GM12801 (cell line): ENCODE results near the gene CRYL1.

Experiments used
- TF ChIP-seq, protein P1 (sequence below): IDR thresholded peaks from one replicate; pipeline ENCODE4 v1.5.1; 2011; ENCODE audit warnings: control low read depth; ENCODE audit not compliant: insufficient read length; ENCODE audit errors: extremely low read depth

CRYL1 gene

DNA sequence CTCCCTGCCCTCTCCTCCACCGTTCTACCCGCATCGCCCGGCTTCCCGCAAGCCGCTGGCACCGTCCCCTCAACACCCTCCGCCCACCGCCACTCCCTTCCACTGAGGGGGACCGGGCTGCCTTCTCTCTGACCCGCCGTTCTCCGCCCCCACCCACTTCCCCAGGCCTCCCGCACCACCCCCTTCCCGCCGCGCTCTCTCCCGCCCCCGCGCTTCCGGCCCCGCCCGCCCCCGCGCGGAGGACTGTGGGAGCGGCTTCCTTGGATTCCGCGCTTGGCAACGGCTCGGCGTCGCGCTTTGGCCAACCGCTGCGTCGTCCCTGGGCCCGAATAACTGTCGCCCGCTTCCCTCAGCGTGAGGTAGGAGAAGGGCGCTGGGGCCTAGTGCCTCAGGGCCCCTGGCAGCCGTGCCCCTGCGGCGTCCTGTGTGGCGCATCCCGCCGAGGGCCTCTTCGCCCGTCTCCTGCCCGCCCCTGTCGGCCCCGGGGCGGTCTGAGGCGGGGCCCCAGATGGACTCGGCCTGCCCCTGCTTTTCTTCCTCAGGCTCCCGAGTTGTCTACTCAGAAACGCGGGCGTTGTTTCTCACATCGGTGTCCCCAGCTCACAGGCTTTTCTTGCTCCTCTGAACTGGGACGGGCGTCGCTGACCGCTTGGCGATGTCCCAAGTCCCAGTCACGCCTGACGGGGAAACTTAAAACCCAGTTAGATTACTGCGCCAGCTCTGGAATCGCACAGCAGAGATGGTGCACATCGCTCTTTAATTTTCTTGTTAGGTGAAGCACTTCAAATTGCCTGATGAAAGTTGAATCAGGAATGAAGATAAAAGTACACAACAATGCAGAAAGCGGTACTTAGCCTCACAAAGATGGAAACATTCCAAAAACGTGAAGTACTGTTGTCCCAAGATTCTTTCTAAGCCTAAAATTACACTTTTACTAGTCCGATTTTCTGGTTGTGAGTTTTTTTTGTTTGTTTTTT lies 41.5 kb upstream of the CRYL1 start, which contains the start of gene IFT88:
Gene IFT88 (plus strand): TSS at position 260 of the 977 bp plus-strand sequence. CDS start 7,229 bp downstream, outside the sequence.
- TF ChIP-seq, protein P1, sequence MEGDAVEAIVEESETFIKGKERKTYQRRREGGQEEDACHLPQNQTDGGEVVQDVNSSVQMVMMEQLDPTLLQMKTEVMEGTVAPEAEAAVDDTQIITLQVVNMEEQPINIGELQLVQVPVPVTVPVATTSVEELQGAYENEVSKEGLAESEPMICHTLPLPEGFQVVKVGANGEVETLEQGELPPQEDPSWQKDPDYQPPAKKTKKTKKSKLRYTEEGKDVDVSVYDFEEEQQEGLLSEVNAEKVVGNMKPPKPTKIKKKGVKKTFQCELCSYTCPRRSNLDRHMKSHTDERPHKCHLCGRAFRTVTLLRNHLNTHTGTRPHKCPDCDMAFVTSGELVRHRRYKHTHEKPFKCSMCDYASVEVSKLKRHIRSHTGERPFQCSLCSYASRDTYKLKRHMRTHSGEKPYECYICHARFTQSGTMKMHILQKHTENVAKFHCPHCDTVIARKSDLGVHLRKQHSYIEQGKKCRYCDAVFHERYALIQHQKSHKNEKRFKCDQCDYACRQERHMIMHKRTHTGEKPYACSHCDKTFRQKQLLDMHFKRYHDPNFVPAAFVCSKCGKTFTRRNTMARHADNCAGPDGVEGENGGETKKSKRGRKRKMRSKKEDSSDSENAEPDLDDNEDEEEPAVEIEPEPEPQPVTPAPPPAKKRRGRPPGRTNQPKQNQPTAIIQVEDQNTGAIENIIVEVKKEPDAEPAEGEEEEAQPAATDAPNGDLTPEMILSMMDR = no peak

DNA sequence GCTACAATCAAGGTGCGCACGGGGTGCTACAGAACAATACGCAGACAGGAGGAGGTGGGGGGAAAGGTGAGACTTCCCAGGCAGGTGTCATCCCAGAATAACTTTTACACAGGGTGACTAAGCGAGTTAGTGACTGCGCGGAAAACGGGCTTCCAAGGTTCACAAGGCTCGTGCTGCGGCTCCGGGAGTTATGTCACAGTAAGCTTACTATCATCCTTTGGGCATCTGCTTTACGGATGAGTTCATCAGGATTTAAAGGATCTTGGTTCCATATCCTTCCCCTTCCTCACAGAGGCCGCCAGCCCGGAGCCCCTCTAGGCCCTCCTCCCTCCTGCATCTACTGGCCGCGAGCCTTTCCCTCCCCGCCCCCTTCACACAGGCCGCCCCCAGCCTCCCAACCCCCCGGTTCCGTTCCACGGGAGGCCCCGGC lies 40.8 kb upstream of the CRYL1 start:
- TF ChIP-seq, protein P1 = no peak

- TF ChIP-seq, protein P1 = no peak
Observed at GRCh38 chr13:20565115-20565736, 39.6 kb upstream of the CRYL1 start.

DNA sequence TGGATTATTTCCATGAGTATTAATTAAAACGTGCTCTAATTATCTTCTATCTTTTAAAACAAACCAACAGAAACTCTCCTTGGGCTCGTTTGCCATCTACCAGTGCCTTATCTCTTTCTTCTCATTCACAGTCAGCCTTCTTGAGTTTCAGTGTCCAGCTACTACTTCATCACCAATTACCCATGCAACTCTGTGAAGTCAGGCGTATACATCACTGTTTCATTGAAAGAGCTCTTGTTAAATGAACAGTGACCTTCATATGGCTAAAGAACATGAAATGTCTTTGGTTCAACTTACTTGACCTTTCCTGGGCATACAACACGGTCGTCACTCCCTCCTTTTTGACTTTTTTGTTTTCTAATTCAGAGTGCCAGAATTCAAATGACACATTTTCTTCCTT lies 36.1 kb upstream of the CRYL1 start:
- TF ChIP-seq, protein P1 = no peak

- TF ChIP-seq, protein P1 = no peak
Observed at GRCh38 chr13:20559659-20560356, 34.2 kb upstream of the CRYL1 start.

DNA sequence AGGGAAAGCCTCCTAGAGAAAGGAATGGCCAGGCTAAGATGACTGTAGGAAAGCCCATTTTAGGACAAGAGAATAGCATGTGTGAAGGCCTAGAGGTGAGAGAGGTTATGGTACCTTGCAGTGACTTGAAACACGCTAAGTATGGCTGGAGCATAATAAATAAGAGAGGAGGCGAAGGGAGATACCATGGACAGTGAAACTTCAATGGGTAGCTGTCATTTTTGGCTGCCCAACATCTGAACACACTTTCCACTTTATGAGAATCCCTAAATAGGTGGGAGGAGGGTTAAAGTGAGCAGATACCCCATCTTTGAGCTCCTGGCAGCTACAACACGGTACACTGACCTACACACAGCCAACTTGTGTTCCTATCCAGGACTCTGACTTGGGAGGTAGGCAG lies 33.3 kb upstream of the CRYL1 start:
- TF ChIP-seq, protein P1 = no peak

- TF ChIP-seq, protein P1 = no peak
Observed at GRCh38 chr13:20553311-20553710, 27.7 kb upstream of the CRYL1 start.
